GM19463 (cell line): ENCODE results near the gene SENP6.

Experiments used
- ATAC-seq: cut with Tn5 transposase; IDR thresholded peaks from one replicate; pipeline ENCODE4 v1.9.1; 2021; ENCODE audit warnings: mild to moderate bottlenecking, moderate library complexity; ENCODE audit not compliant: unreplicated experiment

SENP6 gene

DNA sequence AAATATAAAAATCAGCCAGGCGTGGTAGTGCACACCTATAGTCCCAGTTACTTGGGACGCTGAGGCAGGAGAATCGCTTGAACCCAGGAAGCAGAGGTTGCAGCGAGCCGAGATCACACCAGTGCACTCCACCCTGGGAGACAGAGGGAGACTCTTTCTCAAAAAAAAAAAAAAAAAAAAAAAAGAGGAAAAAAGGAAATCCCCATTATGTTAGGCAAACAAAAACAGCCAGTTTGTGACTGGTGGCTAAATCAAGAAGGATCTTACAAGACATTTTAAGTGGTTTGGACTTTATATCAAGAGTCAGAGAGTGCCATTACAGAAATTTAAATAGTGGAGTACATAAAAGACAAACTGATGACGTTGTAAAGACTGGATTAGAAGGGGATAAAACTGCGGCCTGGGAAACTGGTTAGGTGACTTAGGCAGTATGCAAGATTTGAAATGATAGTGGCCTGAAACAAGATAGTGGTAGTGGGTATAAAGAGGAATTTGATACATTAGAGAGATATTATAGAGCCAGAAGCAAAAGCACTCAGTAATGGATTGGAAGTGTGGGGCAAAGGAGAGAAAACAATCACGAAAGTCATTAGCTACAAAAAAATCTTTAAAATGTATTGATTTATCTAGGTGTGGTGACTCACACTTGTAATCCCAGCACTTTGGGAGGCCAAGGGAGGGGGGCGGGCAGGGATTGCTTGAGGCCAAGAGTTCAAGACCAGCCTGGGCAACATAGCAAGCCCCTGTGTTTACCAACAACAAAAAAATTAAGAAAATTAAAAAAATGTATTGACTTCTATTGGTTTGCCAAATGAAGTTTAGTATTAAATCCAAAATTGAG, 145.7 kb downstream of the SENP6 start:
- no peak for ATAC-seq

DNA sequence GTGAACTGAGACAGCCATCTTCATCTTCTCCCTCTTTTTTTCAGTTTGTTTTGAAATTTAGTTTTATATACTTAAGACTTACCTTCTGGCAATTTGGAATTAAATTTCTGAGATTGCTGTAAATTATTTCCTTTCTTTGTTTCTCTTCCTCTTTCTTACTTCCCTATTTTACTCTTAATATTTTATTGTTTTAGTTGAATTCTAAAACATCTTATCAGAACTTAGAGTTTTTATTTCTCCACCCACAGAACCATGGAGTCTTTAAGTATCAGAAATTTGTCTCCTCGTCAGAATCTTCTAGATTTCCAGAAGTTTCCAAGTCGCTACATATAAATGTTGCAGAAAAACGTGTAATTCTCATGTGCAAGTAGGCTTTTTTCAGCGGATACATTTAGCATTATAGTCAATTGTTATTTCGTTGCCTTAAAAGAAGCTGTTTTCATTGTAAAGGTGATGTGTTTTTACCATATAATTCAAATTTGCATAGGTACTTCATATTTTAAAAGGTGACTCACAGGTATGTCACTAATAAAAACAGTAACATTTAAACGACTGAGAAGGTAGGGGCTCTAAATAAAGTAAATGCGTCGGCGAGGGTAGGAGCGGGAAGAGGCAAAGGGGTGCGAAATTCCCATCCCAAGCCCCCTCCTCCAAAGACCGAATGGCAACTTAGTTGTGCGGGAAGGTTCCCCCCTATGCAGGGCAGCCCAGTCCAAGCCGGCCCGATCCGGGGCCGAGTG, 146.5 kb downstream of the SENP6 start:
- no peak for ATAC-seq

- ATAC-seq = peak; percentile 78
Measured at GRCh38 chr6:75748743-75749538, 147.3 kb downstream of the SENP6 start, which contains the start of gene MYO6. Gene MYO6, plus strand, starts transcription at chr6:75749239. Its CDS starts 68,309 bp downstream, at chr6:75817548.

GRCh38 chr6:75751443-75751842, 149.8 kb downstream of the SENP6 start:
- ATAC-seq = no peak

- no peak for ATAC-seq
Measured at GRCh38 chr6:75752365-75752764, 150.7 kb downstream of the SENP6 start.

DNA sequence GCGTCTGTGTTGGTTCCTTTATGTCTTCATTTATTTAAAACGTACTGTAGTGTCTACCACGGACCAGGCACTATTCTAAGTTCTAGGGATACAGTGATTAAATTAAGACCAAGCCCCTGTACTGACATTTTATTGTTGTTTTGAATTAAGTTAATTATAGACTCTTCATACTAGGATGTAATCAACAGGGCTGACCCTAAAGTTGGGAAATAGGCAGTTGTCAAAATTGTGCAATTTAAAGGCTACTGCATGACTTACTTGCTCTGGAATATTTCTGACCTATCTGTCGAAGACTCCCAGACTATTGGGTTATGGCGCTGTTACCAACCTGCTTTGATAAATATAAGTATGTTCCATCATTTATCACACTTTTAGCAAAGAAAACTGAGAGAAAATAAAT, 154.0 kb downstream of the SENP6 start:
- ATAC-seq = no peak

DNA sequence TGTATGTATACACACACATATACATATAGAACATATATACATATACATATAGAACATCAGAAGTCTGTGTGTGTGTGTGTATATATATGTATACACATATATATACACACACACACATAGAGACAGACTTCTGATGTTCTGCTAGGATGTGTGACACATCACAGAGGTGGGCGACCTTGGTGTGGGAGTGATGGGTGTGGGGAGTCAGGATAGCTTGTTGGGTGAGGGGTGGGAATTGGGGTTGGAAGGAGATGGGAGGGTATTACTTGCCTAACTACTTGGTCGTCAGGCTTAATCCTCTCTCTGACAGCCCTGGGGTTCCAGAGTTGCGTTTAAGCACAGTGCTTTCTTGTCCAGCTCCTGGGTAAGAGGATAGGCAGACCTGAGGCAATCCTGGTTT, 155.6 kb downstream of the SENP6 start:
- ATAC-seq = no peak

DNA sequence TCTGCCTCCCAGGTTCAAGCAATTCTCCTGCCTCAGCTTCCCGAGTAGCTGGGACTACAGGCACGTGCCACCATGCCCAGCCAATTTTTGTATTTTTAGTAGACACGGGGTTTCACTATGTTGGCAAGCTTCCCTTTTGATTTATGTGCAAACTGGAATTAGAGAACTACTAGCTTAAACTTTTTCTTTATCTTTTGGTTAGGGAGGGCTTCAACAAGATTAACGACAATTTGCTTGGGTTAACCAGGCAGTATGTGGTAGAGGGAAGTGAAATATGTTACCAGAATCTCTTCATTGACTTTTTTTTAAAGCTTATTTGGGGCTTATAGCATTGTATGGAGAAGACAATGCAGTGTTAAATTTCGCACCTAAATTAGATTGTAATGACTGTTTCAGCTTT, 156.4 kb downstream of the SENP6 start:
- ATAC-seq = no peak

GRCh38 chr6:75759207-75759606, 157.5 kb downstream of the SENP6 start:
- ATAC-seq = no peak

- no peak for ATAC-seq
Measured at GRCh38 chr6:75760320-75760719, 158.6 kb downstream of the SENP6 start.

DNA sequence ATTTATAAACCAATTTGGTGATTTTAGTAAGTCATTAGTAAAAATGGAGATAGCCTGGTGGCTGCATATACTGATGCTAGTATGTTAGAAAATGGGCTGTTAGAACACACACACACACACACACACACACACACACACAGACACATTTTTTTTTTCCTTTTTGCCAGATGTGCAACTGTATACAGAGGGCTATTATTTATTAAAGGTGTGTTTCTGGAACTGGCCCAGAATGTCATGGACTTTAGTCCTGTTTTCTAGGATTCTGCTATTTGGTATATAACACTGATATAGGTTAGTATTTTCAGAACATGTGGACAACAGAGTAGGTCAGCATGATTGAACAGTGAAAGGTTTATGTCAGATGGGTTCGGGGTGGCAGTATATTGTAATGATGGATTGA, 159.8 kb downstream of the SENP6 start:
- ATAC-seq = no peak

- no peak for ATAC-seq
Measured at GRCh38 chr6:75762063-75762462, 160.4 kb downstream of the SENP6 start.

DNA sequence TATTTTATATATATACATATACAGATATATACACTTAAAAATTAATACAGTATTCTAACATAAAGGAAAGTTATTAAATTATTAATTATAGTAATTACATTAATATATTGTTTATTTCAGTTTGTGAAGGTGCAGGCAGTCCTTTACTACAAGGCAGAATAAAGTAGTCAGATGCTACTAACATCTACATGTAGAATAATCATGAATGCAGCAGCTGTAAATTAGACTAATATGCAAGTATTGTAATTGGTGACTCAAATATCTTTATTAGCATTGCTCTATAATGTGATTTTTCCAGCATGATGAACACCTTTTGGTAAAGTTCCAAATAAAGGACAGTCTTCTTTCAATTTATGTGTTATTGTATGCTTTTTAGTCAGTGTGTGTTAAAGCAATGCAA, 164.7 kb downstream of the SENP6 start:
- ATAC-seq = no peak
